GM13976 (cell line): ENCODE results near the gene COG5.

Experiments used
- DNase-seq: peaks from one replicate; pipeline ENCODE4 v3.0.0; 2012; ENCODE audit warnings: low spot score
- CTCF ChIP-seq: IDR thresholded peaks from 2 replicates; pipeline ENCODE4 v1.5.1; 2012; ENCODE audit warnings: borderline replicate concordance, mild to moderate bottlenecking; ENCODE audit not compliant: insufficient read depth; ENCODE audit errors: extremely low read depth, missing control alignments, control extremely low read depth
- in situ Hi-C: fragments of 300-500 bp; cut with MboI; formaldehyde crosslinking; loops from one replicate; pipeline ENCODE4 v1.12.0; 2022; ENCODE audit warnings: low sequenced_read_pairs, mixed read lengths, inconsistent platforms; ENCODE audit not compliant: unreplicated experiment

The COG5 gene

GRCh38 chr7:107372298-107372697 lies 191.4 kb downstream of the COG5 start:
- TF ChIP-seq CTCF = no peak
- DNase-seq = no peak
- in situ Hi-C loops = no loop called here

- no peak for DNase-seq
- in situ Hi-C loops = no loop called here
- TF ChIP-seq CTCF = no peak
These were observed 192.9 kb downstream of the COG5 start for GRCh38 chr7:107370816-107371215.

DNA sequence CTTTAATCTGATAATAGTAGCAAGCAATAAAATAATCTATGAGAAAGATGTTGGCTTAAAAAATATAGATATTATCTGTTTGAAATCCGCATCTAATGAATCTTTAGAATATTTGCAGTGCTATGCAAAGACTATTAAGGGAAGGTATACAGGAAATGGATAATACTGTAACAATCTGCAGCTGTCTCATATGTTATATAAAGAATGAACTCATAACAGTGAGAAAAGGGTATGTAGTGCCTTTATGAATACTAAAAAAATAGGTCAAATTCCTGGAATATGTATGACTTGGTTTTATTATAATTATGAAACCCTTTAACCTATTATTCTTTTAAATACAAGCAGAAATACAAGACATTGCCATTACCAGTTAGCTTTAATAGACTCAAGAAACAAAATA lies 198.9 kb downstream of the COG5 start:
- no peak for TF ChIP-seq CTCF
- in situ Hi-C loops = no loop called here
- no peak for DNase-seq

- in situ Hi-C loops = no loop called here
- no peak for TF ChIP-seq CTCF
- no peak for DNase-seq
These were observed 204.0 kb downstream of the COG5 start for GRCh38 chr7:107359520-107360316.

GRCh38 chr7:107355616-107356015 lies 208.1 kb downstream of the COG5 start:
- in situ Hi-C loops = no loop called here

DNA sequence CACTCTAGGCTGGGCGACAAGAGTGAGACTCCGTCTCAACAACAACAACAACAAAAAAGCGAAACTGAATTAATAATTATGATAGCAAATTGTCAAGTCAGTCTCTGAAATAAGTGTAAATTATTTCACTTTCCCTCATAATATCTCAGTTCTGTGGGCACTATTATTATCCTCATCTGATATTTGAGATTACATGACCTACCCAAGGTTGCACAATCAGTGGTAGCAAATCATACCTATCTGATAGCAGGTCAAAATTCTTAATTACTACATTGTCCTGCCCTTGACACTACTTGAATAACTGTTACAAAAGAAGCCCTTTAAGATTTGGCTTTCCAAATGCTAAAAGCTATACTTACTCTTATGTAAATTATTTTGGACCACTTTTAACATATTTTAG lies 209.1 kb downstream of the COG5 start:
- in situ Hi-C loops = no loop called here
- no peak for TF ChIP-seq CTCF
- DNase-seq = no peak

More at GRCh38 chr7:107355616-107356015, 208.1 kb downstream of the COG5 start:
- no peak for TF ChIP-seq CTCF
- no peak for DNase-seq

DNA sequence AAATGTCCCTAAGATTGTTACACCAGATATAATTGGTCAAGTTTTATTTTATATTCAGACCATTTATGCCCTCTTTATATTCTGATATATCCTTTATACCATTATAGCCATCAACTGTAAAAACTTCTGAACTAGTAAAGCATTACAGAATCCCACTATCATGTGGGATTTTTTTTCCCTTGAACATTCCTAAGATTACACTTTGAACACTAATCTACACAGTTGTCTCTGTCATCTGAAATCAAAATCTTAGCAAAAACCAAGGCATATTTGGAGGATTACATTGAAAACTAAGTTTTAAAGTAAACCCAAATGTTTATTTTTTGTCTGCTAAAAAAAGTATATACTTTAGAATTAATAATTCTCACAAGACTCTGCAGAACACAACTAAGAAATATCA lies 210.0 kb downstream of the COG5 start:
- in situ Hi-C loops = no loop called here
- no peak for TF ChIP-seq CTCF
- no peak for DNase-seq
